HCT116 (cell line): Measurements from ENCODE around the gene DCP2. TPM values are rescaled to one million over a fixed set of nuclear protein-coding genes. Genes with fewer than 3 reads are reported as not detected.

Experiments
- ATAC-seq: fragments of 200-7000 bp; cut with Tn5 transposase; 2 replicates; pipeline ENCODE4 v1.9.1; 2020; ENCODE audit warnings: mild to moderate bottlenecking, moderate library complexity
- BruUV-seq: library from RNA; stranded (reverse); fragments of 400-500 nt; replicated peaks from 2 replicates; lab custom pipeline; 2021; lab: Mats Ljungman, UMichigan
- CTCF ChIA-PET: fragments of 300-600 bp; sonication (Branson Sonifier 250); formaldehyde crosslinking; loops from one replicate; lab custom pipeline; 2021; ENCODE audit warnings: antibody characterized with exemption; lab: Charles Lee
- POLR2A ChIA-PET: fragments of 300-600, 350-600 bp; sonication (Branson Sonifier 250); formaldehyde crosslinking; loops from one replicate; lab custom pipeline; 2021; ENCODE audit warnings: antibody characterized with exemption; lab: Charles Lee
- RAD21 ChIA-PET, 2 experiments: fragments of 300-600 bp; sonication (Branson Sonifier 250); formaldehyde crosslinking; loops; one replicate each; lab custom pipeline; 2023; ENCODE audit warnings: low total read pairs in 2 of 2; ENCODE audit not compliant: uncharacterized antibody in 2 of 2, unreplicated experiment in 2 of 2, low non-redundant PET in 1 of 2; lab: Charles Lee
- DNase-seq: peaks from one replicate; pipeline ENCODE4 v3.0.0-alpha.2; 2010; ENCODE audit warnings: low read depth, low spot score
- H2AFZ ChIP-seq: fragments of 200-600 bp; shearing (Covaris generic), sonication (generic); 2 replicates; pipeline ENCODE4 v1.6.1; 2017; ENCODE audit warnings: low read depth, mixed run types, mixed read lengths, antibody characterized with exemption, low read length; ENCODE audit not compliant: poor library complexity, severe bottlenecking
- H3K27ac ChIP-seq: 2 replicates; pipeline ENCODE4 v1.5.1; 2012; ENCODE audit warnings: low read depth, low read length
- H3K27me3 ChIP-seq: fragments of 200-600 bp; sonication (generic); 2 replicates; pipeline ENCODE4 v1.6.1; 2016; ENCODE audit warnings: mixed run types, low read length, mixed read lengths; ENCODE audit not compliant: insufficient read depth
- H3K36me3 ChIP-seq, 2 experiments: fragments of 200-500 bp in 1 of 2; fragments of 200-600 bp in 1 of 2; sonication (Bioruptor generic) in 1 of 2; sonication (generic) in 1 of 2; 2 replicates each; pipeline versions ENCODE4 v1.5.1 to v1.6.1; 2014 to 2016; ENCODE audit warnings: low read length in 2 of 2, inconsistent platforms in 1 of 2, mixed read lengths in 1 of 2, mixed run types in 1 of 2; ENCODE audit not compliant: insufficient read depth in 2 of 2, control insufficient read depth in 1 of 2
- H3K4me1 ChIP-seq, 2 experiments: fragments of 200-600 bp in 1 of 2; sonication (generic) in 1 of 2; 2 replicates each; pipeline versions ENCODE4 v1.5.1 to v1.6.1; 2012 to 2017; ENCODE audit warnings: low read length in 2 of 2, inconsistent platforms in 1 of 2, mild to moderate bottlenecking in 1 of 2, mixed read lengths in 1 of 2, mixed run types in 1 of 2, moderate library complexity in 1 of 2; ENCODE audit not compliant: insufficient read depth in 2 of 2, control insufficient read depth in 1 of 2
- H3K4me2 ChIP-seq: fragments of 200-600 bp; sonication (generic); 2 replicates; pipeline ENCODE4 v1.6.1; 2017; ENCODE audit warnings: mixed run types, low read length, mixed read lengths
- H3K4me3 ChIP-seq, 2 experiments: fragments of 200-600 bp in 1 of 2; sonication (generic) in 1 of 2; replicated peaks in 1 of 2; 2 replicates each; pipeline ENCODE4 v1.5.1; 2011 to 2016; ENCODE audit warnings: low read length in 2 of 2, control low read depth in 1 of 2, low read depth in 1 of 2, mild to moderate bottlenecking in 1 of 2, mixed read lengths in 1 of 2, mixed run types in 1 of 2
- H3K79me2 ChIP-seq: fragments of 200-600 bp; sonication (generic); 2 replicates; pipeline ENCODE4 v1.6.1; 2017; ENCODE audit warnings: mild to moderate bottlenecking, mixed run types, low read length, moderate library complexity, mixed read lengths; ENCODE audit not compliant: insufficient read depth
- H3K9ac ChIP-seq: fragments of 200-600 bp; sonication (generic); 2 replicates; pipeline ENCODE4 v1.6.1; 2016; ENCODE audit warnings: low read length, mixed read lengths
- H3K9me2 ChIP-seq: fragments of 200-600 bp; sonication (generic), shearing (Covaris generic); 2 replicates; pipeline ENCODE4 v1.6.1; 2017; ENCODE audit warnings: mixed run types, mild to moderate bottlenecking, moderate library complexity; ENCODE audit not compliant: insufficient read depth
- H3K9me3 ChIP-seq, 2 experiments: fragments of 200-500 bp in 1 of 2; fragments of 200-600 bp in 1 of 2; sonication (Bioruptor generic) in 1 of 2; sonication (generic) in 1 of 2; 2 replicates each; pipeline ENCODE4 v1.6.1; 2014 to 2017; ENCODE audit warnings: low read length in 2 of 2, mixed read lengths in 2 of 2, inconsistent platforms in 1 of 2, low read depth in 1 of 2, mild to moderate bottlenecking in 1 of 2, mixed run types in 1 of 2, moderate library complexity in 1 of 2; ENCODE audit not compliant: control insufficient read depth in 1 of 2, insufficient read depth in 1 of 2
- H4K20me1 ChIP-seq: fragments of 200-600 bp; sonication (generic), shearing (Covaris generic); 2 replicates; pipeline ENCODE4 v1.6.1; 2017; ENCODE audit warnings: mixed run types, mild to moderate bottlenecking, moderate library complexity; ENCODE audit not compliant: insufficient read depth
- JUND ChIP-seq: IDR thresholded peaks from 2 replicates; pipeline ENCODE4 v1.6.1; 2012
- REST ChIP-seq: IDR thresholded peaks from 2 replicates; pipeline ENCODE4 v1.6.1; 2012; ENCODE audit warnings: low read depth
- intact Hi-C: fragments of 100-400 bp; cut with micrococcal nuclease; formaldehyde crosslinking; loops from 2 replicates; pipeline ENCODE4 v1.10.0; 2022
- total RNA-seq: library from RNA; stranded (reverse); gene quantifications from one replicate; pipeline ENCODE4 v1.2.1, GENCODE V29; 2021; ENCODE audit not compliant: unreplicated experiment

Gene DCP2
- total RNA-seq, 1 experiment from 2014 or later = 57.1 TPM

DNA sequence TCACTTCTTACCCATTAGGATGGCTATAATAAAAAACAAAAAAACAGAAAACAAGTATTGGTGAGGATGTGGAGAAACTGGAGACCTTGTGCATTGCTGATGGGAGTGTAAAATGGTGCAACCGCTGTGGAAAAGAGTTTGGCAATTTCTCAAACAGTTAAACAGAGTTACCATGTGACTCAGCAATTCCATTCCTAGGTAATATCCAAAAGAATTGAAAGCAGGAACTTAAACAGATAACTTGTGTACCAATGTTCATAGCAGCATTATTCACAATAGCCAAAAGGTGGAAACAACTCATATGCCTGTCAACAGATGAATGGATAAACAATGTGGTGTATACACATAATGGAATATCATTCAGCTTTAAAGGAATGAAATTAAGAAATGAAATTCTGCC lies 28.9 kb downstream of the DCP2 start:
- ChIA-PET POLR2A (no interaction called here), CTCF (no interaction called here), RAD21 (no interaction called here)
- DNase-seq = no peak
- intact Hi-C loops = no loop called here
- no peaks in the 10 kb centered on the region for H3K27me3 ChIP-seq
- peaks cover 0 to 24% of the 10 kb centered on the region in 2 experiments; a peak in 2 of 4 replicates for H3K4me1 ChIP-seq
- no peaks in the 10 kb centered on the region for H4K20me1 ChIP-seq
- no peak overlapping the region for H2AFZ ChIP-seq
- no peak for TF ChIP-seq JUND
- TF ChIP-seq, all 23 proteins: peak for 0
- peaks cover 21% of the 10 kb centered on the region for H3K79me2 ChIP-seq
- H3K9me2 ChIP-seq = no peaks in the 10 kb centered on the region
- H3K4me2 ChIP-seq = no peak overlapping the region
- TSS peak; percentile 11 for BruUV-seq
- H3K9ac ChIP-seq = no peak overlapping the region
- H3K9me3 ChIP-seq = no peaks in the 10 kb centered on the region
- ATAC-seq = no peak
- H3K4me3 ChIP-seq = no peak overlapping the region
- peaks cover 17 to 24% of the 10 kb centered on the region in 2 experiments; a peak in 3 of 4 replicates for H3K36me3 ChIP-seq
- H3K27ac ChIP-seq = no peak overlapping the region

- Histone ChIP-seq H2AFZ (no peak overlapping the region), H4K20me1 (no peaks in the 10 kb centered on the region), H3K4me1 (peaks cover 22 to 60% of the 10 kb centered on the region in 2 experiments), H3K9ac (no peak overlapping the region), H3K36me3 (peaks cover 0 to 19% of the 10 kb centered on the region in 2 experiments; a peak in 3 of 4 replicates), H3K4me3 (no peak overlapping the region), H3K4me2 (peak overlapping the region; percentile 29), H3K9me3 (no peaks in the 10 kb centered on the region), H3K27ac (no peak overlapping the region), H3K9me2 (no peaks in the 10 kb centered on the region), H3K79me2 (peaks cover 15% of the 10 kb centered on the region), H3K27me3 (no peaks in the 10 kb centered on the region)
- BruUV-seq = no TSS peak
- ATAC-seq = 0 out of 2 replicates have a peak, but pooled peaks have one; percentile 21
- ChIA-PET RAD21 (no interaction called here), POLR2A (no interaction called here), CTCF (interaction anchor here (0.7 kb wide), 1 partner anchor 22 kb away, joined by 3 read pairs; no protein-coding TSS in a partner anchor)
- TF ChIP-seq REST = no peak
- TF ChIP-seq JUND = 0 out of 2 replicates have a peak, but pooled peaks have one; percentile 15
- DNase-seq = no peak
- intact Hi-C loops = no loop called here
Measured at GRCh38 chr5:113017881-113018635, 41.5 kb downstream of the DCP2 start.
